Smooth muscle cell (in vitro differentiated cells): ENCODE data around the gene ZNF521. TPM values are rescaled to one million over a fixed set of nuclear protein-coding genes. Genes with fewer than 3 reads are reported as not detected.
A peak's percentile ranks its signal among the peaks of the same experiment; 100 is the strongest.

ENCODE experiments used
- DNase-seq: peaks from one replicate; lab custom pipeline; 2025; ENCODE audit not compliant: unreplicated experiment; lab: John Stamatoyannopoulos, UW
- H2AFZ ChIP-seq: fragments of 200-600 bp; sonication (generic); 2 replicates; pipeline ENCODE4 v1.6.0; 2016; ENCODE audit warnings: antibody characterized with exemption, low read depth, mild to moderate bottlenecking
- H3F3A ChIP-seq: fragments of 200-600 bp; sonication (generic); 2 replicates; pipeline ENCODE4 v1.6.0; 2017; ENCODE audit warnings: antibody characterized with exemption, low read depth
- H3K27ac ChIP-seq: fragments of 200-600 bp; sonication (generic); 2 replicates; pipeline ENCODE4 v1.5.1; 2016; ENCODE audit warnings: low read depth, mild to moderate bottlenecking
- H3K27me3 ChIP-seq: fragments of 200-600 bp; sonication (generic); 2 replicates; pipeline ENCODE4 v1.6.1; 2016; ENCODE audit warnings: low read depth, mild to moderate bottlenecking
- H3K36me3 ChIP-seq: fragments of 200-600 bp; sonication (generic); 2 replicates; pipeline ENCODE4 v1.5.1; 2016; ENCODE audit warnings: low read depth
- H3K4me1 ChIP-seq: fragments of 200-600 bp; sonication (generic); 2 replicates; pipeline ENCODE4 v1.5.1; 2016; ENCODE audit warnings: low read depth
- H3K4me2 ChIP-seq: fragments of 200-600 bp; sonication (generic); 2 replicates; pipeline ENCODE4 v1.6.0; 2016; ENCODE audit warnings: mild to moderate bottlenecking
- H3K4me3 ChIP-seq: fragments of 200-600 bp; sonication (generic); 2 replicates; pipeline ENCODE4 v1.5.1; 2016; ENCODE audit warnings: mild to moderate bottlenecking
- H3K79me2 ChIP-seq: fragments of 200-600 bp; sonication (generic); 2 replicates; pipeline ENCODE4 v1.6.0; 2016; ENCODE audit warnings: low read depth, mild to moderate bottlenecking
- H3K9ac ChIP-seq: fragments of 200-600 bp; sonication (generic); 2 replicates; pipeline ENCODE4 v1.6.0; 2016; ENCODE audit warnings: low read depth
- H3K9me3 ChIP-seq: fragments of 200-600 bp; sonication (generic); replicated peaks from 2 replicates; pipeline ENCODE4 v1.5.1; 2016; ENCODE audit warnings: low read depth
- H4K20me1 ChIP-seq: fragments of 200-600 bp; sonication (generic); 2 replicates; pipeline ENCODE4 v1.6.0; 2016; ENCODE audit warnings: low read depth
- CTCF ChIP-seq: fragments of 200-600 bp; sonication (generic); IDR thresholded peaks from 2 replicates; pipeline ENCODE4 v1.5.1; 2017; ENCODE audit warnings: borderline replicate concordance, mild to moderate bottlenecking, antibody characterized with exemption; ENCODE audit not compliant: insufficient read depth, poor library complexity, severe bottlenecking
- WGBS: methylation state at CpG from one replicate; pipeline ENCODE4 v1.1.7; 2016; ENCODE audit warnings: low lambda C conversion rate; 5-methylcytosine and 5-hydroxymethylcytosine counted together
- polyA plus RNA-seq: library from polyadenylated mRNA; unstranded; fragments of >200 nt; fragmentation: Nextera tagmentation; extraction: Ambion mirVana; gene quantifications from 2 replicates; pipeline ENCODE4 v1.2.1, GENCODE V29; 2016
- total RNA-seq: library from RNA; depleted of rRNA; stranded (reverse); fragments of >200 nt; gene quantifications from 2 replicates; pipeline ENCODE4 v1.2.3, GENCODE V29; 2014

Gene ZNF521
- total and polyA plus RNA-seq, 2 experiments from 2014 or later = 19.9 to 36.4 TPM

GRCh38 chr18:25281556-25281955, 70.4 kb downstream of the ZNF521 start:
- peaks cover 35% of the 10 kb centered on the region for H3K79me2 ChIP-seq
- H3K9ac ChIP-seq = no peak overlapping the region
- H3K36me3 ChIP-seq = no peaks in the 10 kb centered on the region
- no peak overlapping the region for H3K4me3 ChIP-seq
- no peak overlapping the region for H2AFZ ChIP-seq
- no peak overlapping the region for H3K27ac ChIP-seq
- DNase-seq = no peak
- no peaks in the 10 kb centered on the region for H3K9me3 ChIP-seq
- no peak for TF ChIP-seq CTCF
- no peak overlapping the region for H3K4me2 ChIP-seq
- no peaks in the 10 kb centered on the region for H3K27me3 ChIP-seq
- peaks cover 50% of the 10 kb centered on the region for H4K20me1 ChIP-seq
- 91% methylated on average over 6 of the region's 6 CpGs for whole genome bisulfite sequencing
- H3F3A ChIP-seq = no peaks in the 10 kb centered on the region
- H3K4me1 ChIP-seq = peaks cover 59% of the 10 kb centered on the region

- Histone ChIP-seq H3K4me2 (no peak overlapping the region), H3F3A (no peaks in the 10 kb centered on the region), H2AFZ (no peak overlapping the region), H3K4me3 (no peak overlapping the region), H3K4me1 (peaks cover 44% of the 10 kb centered on the region), H3K9ac (no peak overlapping the region), H3K36me3 (no peaks in the 10 kb centered on the region), H3K9me3 (no peaks in the 10 kb centered on the region), H3K27me3 (no peaks in the 10 kb centered on the region), H3K27ac (peak overlapping the region; percentile 57), H4K20me1 (peaks cover 52% of the 10 kb centered on the region), H3K79me2 (peaks cover 33% of the 10 kb centered on the region)
- no peak for TF ChIP-seq CTCF
- WGBS = 94% methylated on average over 6 of the region's 6 CpGs
- no peak for DNase-seq
Measured at GRCh38 chr18:25279961-25280360, 72.0 kb downstream of the ZNF521 start.

GRCh38 chr18:25279556-25279955, 72.4 kb downstream of the ZNF521 start:
- Histone ChIP-seq H2AFZ (no peak overlapping the region), H3K9me3 (no peaks in the 10 kb centered on the region), H3K9ac (no peak overlapping the region), H4K20me1 (peaks cover 48% of the 10 kb centered on the region), H3K79me2 (peaks cover 30% of the 10 kb centered on the region), H3K4me2 (peak overlapping the region; percentile 38), H3K27me3 (no peaks in the 10 kb centered on the region), H3K27ac (peak overlapping the region; percentile 57), H3K4me1 (peaks cover 40% of the 10 kb centered on the region), H3F3A (no peaks in the 10 kb centered on the region), H3K36me3 (no peaks in the 10 kb centered on the region), H3K4me3 (no peak overlapping the region)
- no peak for DNase-seq
- no peak for TF ChIP-seq CTCF
- 65% methylated on average over 3 of the region's 3 CpGs for WGBS

GRCh38 chr18:25279133-25279532, 72.8 kb downstream of the ZNF521 start:
- H3K27me3 ChIP-seq = no peaks in the 10 kb centered on the region
- TF ChIP-seq CTCF = no peak
- peak overlapping the region; percentile 45 for H3K4me2 ChIP-seq
- H3K27ac ChIP-seq = peak overlapping the region; percentile 57
- H3K9ac ChIP-seq = peak overlapping the region; percentile 1
- no peak for DNase-seq
- WGBS = 67% methylated on average over 2 of the region's 2 CpGs
- H3K9me3 ChIP-seq = no peaks in the 10 kb centered on the region
- H2AFZ ChIP-seq = no peak overlapping the region
- no peaks in the 10 kb centered on the region for H3K36me3 ChIP-seq
- H3K4me1 ChIP-seq = peaks cover 36% of the 10 kb centered on the region
- peaks cover 44% of the 10 kb centered on the region for H4K20me1 ChIP-seq
- H3K79me2 ChIP-seq = peaks cover 30% of the 10 kb centered on the region
- no peaks in the 10 kb centered on the region for H3F3A ChIP-seq
- no peak overlapping the region for H3K4me3 ChIP-seq
